Hepatocyte (in vitro differentiated cells): ENCODE data around the gene APBA2. TPM values are rescaled to one million over a fixed set of nuclear protein-coding genes. Genes with fewer than 3 reads are reported as not detected.

Experiments
- DNase-seq: peaks from one replicate; pipeline ENCODE4 v3.0.0-alpha.2; 2016; ENCODE audit warnings: low spot score
- H2AFZ ChIP-seq: fragments of 200-600 bp; sonication (generic); 2 replicates; pipeline ENCODE4 v1.6.0; 2016; ENCODE audit warnings: antibody characterized with exemption, mild to moderate bottlenecking
- H3K27ac ChIP-seq: fragments of 200-600 bp; sonication (generic); 2 replicates; pipeline ENCODE4 v1.5.1; 2016; ENCODE audit warnings: mild to moderate bottlenecking
- H3K27me3 ChIP-seq: fragments of 200-600 bp; sonication (generic); 2 replicates; pipeline ENCODE4 v1.6.1; 2016
- H3K36me3 ChIP-seq: fragments of 200-600 bp; sonication (generic); replicated peaks from 2 replicates; pipeline ENCODE4 v1.5.1; 2016; ENCODE audit warnings: low read depth; ENCODE audit not compliant: insufficient read depth
- H3K4me1 ChIP-seq: fragments of 200-600 bp; sonication (generic); 2 replicates; pipeline ENCODE4 v1.5.1; 2016; ENCODE audit warnings: mild to moderate bottlenecking, moderate library complexity; ENCODE audit not compliant: insufficient read depth
- H3K4me2 ChIP-seq: fragments of 200-600 bp; sonication (generic); 2 replicates; pipeline ENCODE4 v1.6.0; 2016
- H3K4me3 ChIP-seq: fragments of 200-600 bp; sonication (generic); 2 replicates; pipeline ENCODE4 v1.5.1; 2016; ENCODE audit warnings: mild to moderate bottlenecking
- H3K79me2 ChIP-seq: fragments of 200-600 bp; sonication (generic); 2 replicates; pipeline ENCODE4 v1.6.0; 2017; ENCODE audit warnings: mild to moderate bottlenecking
- H3K9me2 ChIP-seq: fragments of 200-600 bp; sonication (generic); replicated peaks from 2 replicates; pipeline ENCODE4 v1.6.0; 2017; ENCODE audit warnings: mild to moderate bottlenecking; ENCODE audit not compliant: insufficient read depth
- H3K9me3 ChIP-seq: fragments of 200-600 bp; sonication (generic); 2 replicates; pipeline ENCODE4 v1.5.1; 2016; ENCODE audit warnings: low read depth, mild to moderate bottlenecking
- H4K20me1 ChIP-seq: fragments of 200-600 bp; sonication (generic); 2 replicates; pipeline ENCODE4 v1.6.0; 2016; ENCODE audit warnings: mild to moderate bottlenecking; ENCODE audit not compliant: insufficient read depth, poor library complexity, severe bottlenecking
- EZH2 ChIP-seq: fragments of 200-600 bp; sonication (generic); IDR thresholded peaks from 2 replicates; pipeline ENCODE4 v1.6.1; 2016; ENCODE audit warnings: antibody characterized with exemption, mild to moderate bottlenecking, borderline replicate concordance
- EZH2phosphoT487 ChIP-seq: fragments of 200-600 bp; sonication (generic); IDR thresholded peaks from one replicate; pipeline ENCODE4 v1.6.1; 2018; ENCODE audit warnings: antibody characterized with exemption, mild to moderate bottlenecking, low read depth, moderate library complexity; ENCODE audit not compliant: unreplicated experiment, severe bottlenecking
- WGBS: methylation state at CpG from one replicate; pipeline ENCODE4 v1.1.6; 2016; ENCODE audit warnings: low lambda C conversion rate; ENCODE audit errors: missing lambda C conversion rate; 5-methylcytosine and 5-hydroxymethylcytosine counted together
- polyA plus RNA-seq: library from polyadenylated mRNA; unstranded; fragments of >200 nt; fragmentation: Nextera tagmentation; extraction: Ambion mirVana; gene quantifications from 2 replicates; pipeline ENCODE4 v1.2.1, GENCODE V29; 2016
- total RNA-seq: library from RNA; depleted of rRNA; stranded (reverse); fragments of >200 nt; gene quantifications from 2 replicates; pipeline ENCODE4 v1.2.3, GENCODE V29; 2014
- TF ChIP-seq, protein P1 (sequence below): fragments of 200-600 bp; sonication (generic); IDR thresholded peaks from 2 replicates; pipeline ENCODE4 v1.5.1; 2016; ENCODE audit warnings: antibody characterized with exemption, mild to moderate bottlenecking; ENCODE audit not compliant: poor library complexity

APBA2 gene
- total and polyA plus RNA-seq, 2 experiments from 2014 or later = 8.4 to 10.1 TPM

DNA sequence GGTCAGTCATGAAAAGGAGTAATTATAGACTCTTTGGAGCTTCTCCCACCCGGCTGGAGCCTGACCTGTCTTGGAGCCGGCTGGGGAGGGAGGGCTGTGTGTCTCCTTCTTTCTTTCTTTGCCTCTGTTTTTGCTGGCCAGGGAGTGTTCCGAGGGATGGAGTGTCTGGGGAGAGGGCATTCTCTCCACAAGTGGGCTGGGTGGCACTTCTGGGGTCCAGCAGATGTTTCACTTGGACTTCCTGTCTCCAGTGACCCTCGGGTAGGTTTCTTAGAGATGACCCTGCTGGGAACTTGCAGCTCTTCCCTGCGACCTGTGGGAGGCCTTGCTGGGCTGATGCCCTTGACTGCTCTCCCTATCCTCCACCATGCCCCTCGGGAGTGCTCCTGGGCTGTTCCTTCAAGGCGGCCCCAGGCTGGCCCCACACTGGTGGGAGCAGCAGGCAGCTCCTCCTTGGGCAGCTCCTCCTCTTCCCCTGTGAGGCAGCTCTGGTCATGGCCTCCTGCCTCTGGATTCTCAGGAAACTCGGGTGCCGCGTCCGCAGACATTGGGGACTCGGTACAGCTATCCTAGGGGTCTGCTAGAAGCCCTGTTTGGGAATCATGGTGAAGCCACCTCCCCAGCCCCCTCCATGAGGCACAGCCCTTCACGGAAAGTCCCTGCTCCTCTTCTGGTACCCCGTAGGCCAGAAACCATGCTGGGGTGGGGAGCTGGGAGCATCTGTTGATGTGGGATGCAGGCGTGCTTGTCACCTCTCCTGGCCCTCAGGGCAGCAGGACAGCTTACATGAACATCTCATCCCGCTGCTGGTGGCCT is 44.9 kb downstream of the APBA2 start:
- Histone ChIP-seq H3K9me3 (no peaks in the 10 kb centered on the region), H4K20me1 (no peaks in the 10 kb centered on the region), H3K4me3 (no peak overlapping the region), H3K27me3 (no peaks in the 10 kb centered on the region), H3K27ac (no peak overlapping the region), H3K4me2 (no peak overlapping the region), H3K4me1 (no peaks in the 10 kb centered on the region), H3K79me2 (no peaks in the 10 kb centered on the region), H3K9me2 (no peaks in the 10 kb centered on the region), H3K36me3 (no peaks in the 10 kb centered on the region), H2AFZ (no peak overlapping the region)
- no peak for DNase-seq
- WGBS = 92% methylated on average over 16 of the region's 16 CpGs
- TF ChIP-seq, protein P1, sequence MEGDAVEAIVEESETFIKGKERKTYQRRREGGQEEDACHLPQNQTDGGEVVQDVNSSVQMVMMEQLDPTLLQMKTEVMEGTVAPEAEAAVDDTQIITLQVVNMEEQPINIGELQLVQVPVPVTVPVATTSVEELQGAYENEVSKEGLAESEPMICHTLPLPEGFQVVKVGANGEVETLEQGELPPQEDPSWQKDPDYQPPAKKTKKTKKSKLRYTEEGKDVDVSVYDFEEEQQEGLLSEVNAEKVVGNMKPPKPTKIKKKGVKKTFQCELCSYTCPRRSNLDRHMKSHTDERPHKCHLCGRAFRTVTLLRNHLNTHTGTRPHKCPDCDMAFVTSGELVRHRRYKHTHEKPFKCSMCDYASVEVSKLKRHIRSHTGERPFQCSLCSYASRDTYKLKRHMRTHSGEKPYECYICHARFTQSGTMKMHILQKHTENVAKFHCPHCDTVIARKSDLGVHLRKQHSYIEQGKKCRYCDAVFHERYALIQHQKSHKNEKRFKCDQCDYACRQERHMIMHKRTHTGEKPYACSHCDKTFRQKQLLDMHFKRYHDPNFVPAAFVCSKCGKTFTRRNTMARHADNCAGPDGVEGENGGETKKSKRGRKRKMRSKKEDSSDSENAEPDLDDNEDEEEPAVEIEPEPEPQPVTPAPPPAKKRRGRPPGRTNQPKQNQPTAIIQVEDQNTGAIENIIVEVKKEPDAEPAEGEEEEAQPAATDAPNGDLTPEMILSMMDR = no peak
- TF ChIP-seq EZH2 (no peak), EZH2phosphoT487 (no peak)

DNA sequence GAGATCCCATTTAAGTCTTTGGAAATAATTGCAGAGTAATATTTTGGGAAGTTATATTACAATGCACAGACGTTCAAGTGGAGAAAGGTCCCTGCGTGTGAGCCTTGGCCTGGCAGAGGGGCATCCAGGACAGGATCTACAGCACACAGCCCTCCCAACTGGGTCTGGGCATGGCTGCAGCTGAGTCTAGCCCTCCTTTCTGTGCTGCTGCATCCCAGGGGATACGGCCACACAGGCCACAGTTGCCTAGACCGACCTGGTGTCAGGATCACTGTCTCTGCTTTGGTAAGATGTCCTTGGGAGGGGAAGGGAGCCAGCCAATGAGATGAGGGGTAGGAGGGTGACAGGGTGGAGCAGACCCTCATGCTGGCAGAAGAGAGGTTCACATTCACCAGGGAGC is 46.1 kb downstream of the APBA2 start:
- Histone ChIP-seq H4K20me1 (no peaks in the 10 kb centered on the region), H3K9me2 (no peaks in the 10 kb centered on the region), H3K79me2 (no peaks in the 10 kb centered on the region), H3K4me1 (no peaks in the 10 kb centered on the region), H3K4me3 (no peak overlapping the region), H3K27me3 (no peaks in the 10 kb centered on the region), H3K9me3 (no peaks in the 10 kb centered on the region), H3K36me3 (no peaks in the 10 kb centered on the region), H3K27ac (no peak overlapping the region), H3K4me2 (no peak overlapping the region), H2AFZ (no peak overlapping the region)
- DNase-seq = no peak
- TF ChIP-seq EZH2phosphoT487 (no peak), EZH2 (no peak)
- TF ChIP-seq, protein P1 = no peak
- WGBS = 85% methylated on average over 4 of the region's 4 CpGs

DNA sequence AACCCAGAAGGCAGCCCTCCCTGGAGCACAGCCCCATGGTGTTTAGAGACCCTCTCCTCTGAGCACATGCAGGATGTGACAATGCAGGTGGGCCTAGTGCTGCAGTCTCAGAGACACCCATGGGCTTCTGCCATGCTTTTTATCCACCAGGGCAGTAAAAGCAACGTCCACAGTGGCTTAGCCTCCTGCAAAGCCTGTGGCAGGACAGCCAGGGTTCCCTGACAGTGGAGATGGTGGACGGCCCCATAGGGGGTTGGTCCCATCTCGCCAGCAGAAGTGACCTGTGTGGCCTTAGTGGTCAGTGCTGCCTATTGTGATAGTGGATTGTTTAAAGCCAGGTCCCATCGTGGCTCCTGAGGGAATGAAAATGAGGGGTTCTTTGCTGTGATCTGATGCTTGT is 46.6 kb downstream of the APBA2 start:
- H3K4me1 ChIP-seq = no peaks in the 10 kb centered on the region
- no peaks in the 10 kb centered on the region for H4K20me1 ChIP-seq
- H3K27ac ChIP-seq = no peak overlapping the region
- TF ChIP-seq, protein P1 = no peak
- no peak for TF ChIP-seq EZH2
- no peak for TF ChIP-seq EZH2phosphoT487
- WGBS = 88% methylated on average over 4 of the region's 4 CpGs
- H2AFZ ChIP-seq = no peak overlapping the region
- no peak overlapping the region for H3K4me3 ChIP-seq
- no peaks in the 10 kb centered on the region for H3K9me3 ChIP-seq
- H3K4me2 ChIP-seq = no peak overlapping the region
- no peaks in the 10 kb centered on the region for H3K27me3 ChIP-seq
- no peaks in the 10 kb centered on the region for H3K36me3 ChIP-seq
- H3K9me2 ChIP-seq = no peaks in the 10 kb centered on the region
- H3K79me2 ChIP-seq = no peaks in the 10 kb centered on the region
- no peak for DNase-seq
